Prostate gland (tissue), 2 donors: ENCODE results near the gene PLA2G4C. TPM values are rescaled to one million over a fixed set of nuclear protein-coding genes. Genes with fewer than 3 reads are reported as not detected.

ENCODE experiments used
- DNase-seq: peaks from one replicate; pipeline ENCODE4 v3.0.0-alpha.2; 2019; ENCODE audit warnings: low spot score
- H3K27ac ChIP-seq, 2 donors: fragments of 200-600 bp; sonication (generic); 2 replicates each; pipeline ENCODE4 v1.5.1; 2017 to 2019
- H3K27me3 ChIP-seq: fragments of 200-600 bp; sonication (generic); replicated peaks from 2 replicates; pipeline ENCODE4 v1.5.1; 2019; ENCODE audit not compliant: insufficient read depth
- H3K36me3 ChIP-seq, 2 donors: fragments of 200-600 bp; sonication (generic); 1 replicate in 1 of 2; 2 replicates in 1 of 2; pipeline versions ENCODE4 v1.5.1 to v1.8.1; 2017 to 2019
- H3K4me1 ChIP-seq: fragments of 200-600 bp; sonication (generic); replicated peaks from 2 replicates; pipeline ENCODE4 v1.5.1; 2019
- H3K4me3 ChIP-seq, 2 donors: fragments of 200-600 bp; sonication (generic); 2 replicates each; pipeline ENCODE4 v1.5.1; 2017 to 2019
- H3K9me3 ChIP-seq: fragments of 200-600 bp; sonication (generic); 2 replicates; pipeline ENCODE4 v1.5.1; 2017
- CTCF ChIP-seq, 4 experiments: fragments of 200-600 bp in 2 of 4; fragments of 450-650 bp in 2 of 4; sonication (generic) in 2 of 4; IDR thresholded peaks; 1 replicate in 3 of 4; 2 replicates in 1 of 4; pipeline ENCODE4 v1.5.1; 2016 to 2019; ENCODE audit warnings: antibody characterized with exemption in 4 of 4, mild to moderate bottlenecking in 2 of 4, moderate library complexity in 2 of 4
- POLR2A ChIP-seq: fragments of 450-650 bp; IDR thresholded peaks from one replicate; pipeline ENCODE4 v1.6.1; 2016; ENCODE audit warnings: antibody characterized with exemption, mild to moderate bottlenecking
- POLR2AphosphoS5 ChIP-seq: sonication (generic); formaldehyde crosslinking; IDR thresholded peaks from one replicate; pipeline ENCODE4 v1.6.1; 2017; ENCODE audit warnings: antibody characterized with exemption
- WGBS: methylation state at CpG from one replicate; pipeline ENCODE4 v1.1.5; 2018; 5-methylcytosine and 5-hydroxymethylcytosine counted together
- intact Hi-C: fragments of 100-400 bp; cut with DNase I; formaldehyde crosslinking; loops from one replicate; pipeline ENCODE4 v1.14.2; 2022
- total RNA-seq, 2 donors: library from RNA; depleted of rRNA; stranded (reverse); fragments of >200 nt; gene quantifications; one replicate each; pipeline ENCODE4 v1.1.0, GENCODE V29; 2016

PLA2G4C gene
- total RNA-seq, 2 donors from 2014 or later: 11.0 to 27.3 TPM

DNA sequence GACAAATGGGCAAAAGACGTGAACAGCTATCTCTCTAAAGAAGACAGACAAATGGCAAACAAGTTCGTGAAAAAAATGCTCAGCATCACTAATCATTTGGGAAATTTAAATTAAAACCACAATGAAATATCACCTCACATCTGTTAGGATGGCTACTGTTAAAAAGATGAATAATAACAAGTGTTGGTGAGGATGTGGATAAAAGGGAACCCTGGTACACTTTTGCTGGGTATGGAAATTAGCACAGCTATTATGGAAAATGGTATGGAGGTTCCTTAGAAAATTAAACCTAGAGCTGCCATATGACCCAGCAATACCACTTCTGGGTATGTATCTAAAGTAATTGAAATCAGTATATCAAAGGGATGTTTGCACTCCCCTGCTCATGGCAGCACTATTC, 73.9 kb downstream of the PLA2G4C start:
- TF ChIP-seq POLR2AphosphoS5 (no peak), POLR2A (no peak), CTCF (IDR thresholded peaks at IDR 0.05) (no peak)
- Histone ChIP-seq H3K27ac (no peak overlapping the region), H3K9me3 (no peaks in the 10 kb centered on the region), H3K4me3 (no peak overlapping the region), H3K4me1 (no peaks in the 10 kb centered on the region), H3K36me3 (no peaks in the 10 kb centered on the region), H3K27me3 (no peaks in the 10 kb centered on the region)
- intact Hi-C loops: no loop called here
- 91% methylated on average over 2 of the region's 2 CpGs for WGBS
- no peak for DNase-seq

GRCh38 chr19:48033604-48034003, 77.0 kb downstream of the PLA2G4C start:
- Histone ChIP-seq H3K4me3 (no peak overlapping the region), H3K9me3 (no peaks in the 10 kb centered on the region), H3K27me3 (peaks cover 2% of the 10 kb centered on the region), H3K27ac (no peak overlapping the region), H3K36me3 (no peaks in the 10 kb centered on the region), H3K4me1 (no peaks in the 10 kb centered on the region)
- DNase-seq: no peak
- TF ChIP-seq POLR2AphosphoS5 (no peak), POLR2A (no peak), CTCF (IDR thresholded peaks at IDR 0.05) (no peak)
- 57% methylated on average over 5 of the region's 5 CpGs for whole genome bisulfite sequencing
- intact Hi-C loops: no loop called here

GRCh38 chr19:48030073-48030472, 80.5 kb downstream of the PLA2G4C start:
- no peak for DNase-seq
- Histone ChIP-seq H3K36me3 (no peaks in the 10 kb centered on the region), H3K4me1 (no peaks in the 10 kb centered on the region), H3K4me3 (no peak overlapping the region), H3K27ac (no peak overlapping the region), H3K9me3 (no peaks in the 10 kb centered on the region), H3K27me3 (peaks cover 2% of the 10 kb centered on the region)
- intact Hi-C loops: no loop called here
- 61% methylated on average over 10 of the region's 10 CpGs for WGBS
- TF ChIP-seq POLR2A: no peak
- no peak for TF ChIP-seq POLR2AphosphoS5
- no peak for TF ChIP-seq CTCF (IDR thresholded peaks at IDR 0.05)

GRCh38 chr19:48029431-48029830, 81.2 kb downstream of the PLA2G4C start:
- Histone ChIP-seq H3K36me3 (no peaks in the 10 kb centered on the region), H3K4me3 (no peak overlapping the region), H3K27me3 (peaks cover 2% of the 10 kb centered on the region), H3K9me3 (no peaks in the 10 kb centered on the region), H3K4me1 (no peaks in the 10 kb centered on the region), H3K27ac (no peak overlapping the region)
- WGBS: 73% methylated on average over 7 of the region's 7 CpGs
- intact Hi-C loops: no loop called here
- TF ChIP-seq CTCF (IDR thresholded peaks at IDR 0.05) (no peak), POLR2AphosphoS5 (no peak), POLR2A (no peak)
- DNase-seq: no peak

- no peak for DNase-seq
- intact Hi-C loops: no loop called here
- Histone ChIP-seq H3K27me3 (peaks cover 2% of the 10 kb centered on the region), H3K4me1 (no peaks in the 10 kb centered on the region), H3K27ac (no peak overlapping the region), H3K36me3 (no peaks in the 10 kb centered on the region), H3K4me3 (no peak overlapping the region), H3K9me3 (no peaks in the 10 kb centered on the region)
- TF ChIP-seq POLR2A: no peak
- no peak for TF ChIP-seq POLR2AphosphoS5
- no peak for TF ChIP-seq CTCF (IDR thresholded peaks at IDR 0.05)
- 47% methylated on average over 3 of the region's 3 CpGs for WGBS
Observed at GRCh38 chr19:48025480-48025879, 85.1 kb downstream of the PLA2G4C start.
